C4-2B (cell line): ENCODE results near the gene CEP170.

Source experiments
- H3K27ac ChIP-seq: fragments of 450-650 bp; 2 replicates; pipeline ENCODE4 v1.5.1; 2017
- ZFX ChIP-seq: fragments of 450-650 bp; IDR thresholded peaks from 2 replicates; pipeline ENCODE4 v1.6.1; 2017
- TF ChIP-seq, protein P1 (sequence below): fragments of 450-650 bp; conservative IDR thresholded peaks from 2 replicates; pipeline ENCODE4 v1.5.1; 2017; ENCODE audit warnings: mild to moderate bottlenecking

CEP170 gene

GRCh38 chr1:243288062-243288461 is 33.0 kb upstream of the CEP170 start:
- TF ChIP-seq ZFX = no peak
- TF ChIP-seq, protein P1, sequence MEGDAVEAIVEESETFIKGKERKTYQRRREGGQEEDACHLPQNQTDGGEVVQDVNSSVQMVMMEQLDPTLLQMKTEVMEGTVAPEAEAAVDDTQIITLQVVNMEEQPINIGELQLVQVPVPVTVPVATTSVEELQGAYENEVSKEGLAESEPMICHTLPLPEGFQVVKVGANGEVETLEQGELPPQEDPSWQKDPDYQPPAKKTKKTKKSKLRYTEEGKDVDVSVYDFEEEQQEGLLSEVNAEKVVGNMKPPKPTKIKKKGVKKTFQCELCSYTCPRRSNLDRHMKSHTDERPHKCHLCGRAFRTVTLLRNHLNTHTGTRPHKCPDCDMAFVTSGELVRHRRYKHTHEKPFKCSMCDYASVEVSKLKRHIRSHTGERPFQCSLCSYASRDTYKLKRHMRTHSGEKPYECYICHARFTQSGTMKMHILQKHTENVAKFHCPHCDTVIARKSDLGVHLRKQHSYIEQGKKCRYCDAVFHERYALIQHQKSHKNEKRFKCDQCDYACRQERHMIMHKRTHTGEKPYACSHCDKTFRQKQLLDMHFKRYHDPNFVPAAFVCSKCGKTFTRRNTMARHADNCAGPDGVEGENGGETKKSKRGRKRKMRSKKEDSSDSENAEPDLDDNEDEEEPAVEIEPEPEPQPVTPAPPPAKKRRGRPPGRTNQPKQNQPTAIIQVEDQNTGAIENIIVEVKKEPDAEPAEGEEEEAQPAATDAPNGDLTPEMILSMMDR = no peak

GRCh38 chr1:243287652-243288051 is 32.6 kb upstream of the CEP170 start:
- TF ChIP-seq, protein P1 = no peak
- no peak for TF ChIP-seq ZFX
- no peak overlapping the region for H3K27ac ChIP-seq

More at GRCh38 chr1:243288062-243288461, 33.0 kb upstream of the CEP170 start:
- no peak overlapping the region for H3K27ac ChIP-seq

GRCh38 chr1:243287123-243287460 is 32.0 kb upstream of the CEP170 start:
- TF ChIP-seq, protein P1 = no peak
- TF ChIP-seq ZFX = no peak
- H3K27ac ChIP-seq = no peak overlapping the region

DNA sequence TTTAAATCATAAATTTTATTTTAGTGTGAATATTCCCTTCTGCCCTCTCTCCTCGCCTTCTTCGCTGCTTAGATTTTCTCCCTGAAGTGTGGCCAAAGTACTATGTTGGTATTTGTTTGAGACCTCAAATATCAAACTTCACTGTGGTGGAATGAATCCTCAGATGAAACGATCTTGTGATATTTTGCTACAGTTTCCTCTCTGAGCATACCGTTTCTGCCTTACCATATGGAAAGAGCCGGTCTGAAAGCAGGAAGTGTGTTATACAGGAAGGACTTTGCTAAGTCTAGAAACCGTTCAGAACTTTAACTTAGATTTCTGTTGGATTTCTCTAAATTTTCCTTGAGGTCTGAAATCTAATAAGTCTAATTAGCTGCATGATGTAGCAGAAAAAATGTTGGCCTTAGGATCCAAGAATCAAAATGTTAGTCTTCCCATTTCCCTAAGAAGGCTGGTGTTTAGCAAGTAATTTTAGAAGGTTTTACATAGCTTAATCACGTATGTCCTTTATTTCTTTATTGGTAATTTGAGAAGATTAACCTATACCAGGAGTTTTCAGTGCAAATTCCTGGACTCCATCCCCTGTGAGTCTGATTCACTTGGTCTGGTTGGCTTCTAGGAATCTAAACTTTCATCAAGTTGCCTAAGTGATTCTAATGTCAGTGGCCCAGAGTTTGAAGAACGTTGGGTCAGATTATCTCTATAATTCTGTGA is 31.5 kb upstream of the CEP170 start:
- TF ChIP-seq, protein P1 = no peak
- no peak for TF ChIP-seq ZFX
- H3K27ac ChIP-seq = no peak overlapping the region

DNA sequence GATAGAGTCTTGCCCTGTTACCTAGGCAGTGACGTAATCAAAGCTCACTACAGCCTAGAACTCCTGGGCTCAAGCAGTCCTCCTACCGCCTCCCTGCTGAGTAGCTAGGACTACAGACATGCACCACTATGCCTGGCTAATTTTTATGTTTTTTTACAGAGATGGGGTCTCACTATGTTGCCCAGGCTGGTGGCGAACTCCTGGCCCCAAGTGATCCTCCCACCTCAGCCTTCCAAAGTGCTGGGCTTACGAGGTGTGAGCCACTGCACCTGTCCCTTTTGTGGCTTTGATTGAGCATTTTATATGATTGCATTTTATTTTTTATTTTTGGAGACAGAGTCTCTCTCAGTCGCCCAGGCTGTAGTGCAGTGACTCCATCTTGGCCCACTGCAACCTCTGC is 26.6 kb upstream of the CEP170 start:
- no peak overlapping the region for H3K27ac ChIP-seq
- TF ChIP-seq ZFX = no peak
- TF ChIP-seq, protein P1 = no peak

DNA sequence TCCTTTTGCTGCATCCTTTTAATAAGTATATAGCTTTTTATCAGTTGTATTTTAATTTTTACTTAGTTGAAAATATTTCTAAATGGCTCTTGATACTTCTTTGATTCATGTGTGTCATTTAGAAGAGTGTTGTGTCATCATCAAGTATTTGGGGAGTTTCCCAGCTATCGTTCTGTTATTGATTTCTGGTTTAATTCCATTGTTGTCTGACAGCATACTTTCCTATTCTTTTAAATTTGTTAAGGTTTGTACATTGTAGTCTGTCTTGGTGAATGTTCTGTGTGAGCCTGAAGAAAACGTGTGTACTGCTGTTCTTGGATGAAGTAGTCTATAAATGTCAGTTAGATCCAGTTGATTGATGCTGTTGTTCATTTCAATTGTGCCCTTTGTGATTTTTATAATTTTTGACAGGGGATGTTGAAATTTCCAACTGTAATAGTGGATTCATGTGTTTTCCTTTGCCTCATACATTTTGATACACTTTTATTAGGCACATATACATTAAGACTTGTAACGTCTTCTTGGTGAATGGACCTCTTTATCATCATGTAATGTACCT is 25.6 kb upstream of the CEP170 start:
- H3K27ac ChIP-seq = no peak overlapping the region
- TF ChIP-seq, protein P1 = no peak
- TF ChIP-seq ZFX = no peak

DNA sequence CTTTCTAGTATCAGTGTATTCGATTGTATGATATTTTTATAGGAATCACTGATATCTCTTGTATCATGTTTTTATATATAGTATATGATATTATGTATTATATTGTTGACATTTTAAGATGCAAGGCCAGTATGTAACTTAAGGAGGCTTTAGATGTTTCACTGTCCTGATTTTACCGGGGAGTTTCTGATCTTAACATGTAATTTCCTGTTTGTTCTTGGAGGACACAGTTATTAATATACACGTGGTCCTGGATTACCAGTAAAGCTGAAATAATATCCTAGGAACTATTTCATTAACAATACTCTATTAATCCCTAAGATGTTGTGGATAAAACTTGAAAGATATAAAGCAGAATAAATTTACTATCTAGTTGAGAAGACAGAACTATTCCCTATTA is 20.2 kb upstream of the CEP170 start:
- TF ChIP-seq, protein P1 = no peak
- no peak for TF ChIP-seq ZFX
- H3K27ac ChIP-seq = peak overlapping the region; percentile 55
